HG03378 (cell line): ENCODE data around the gene ANKZF1.

Source experiments
- ATAC-seq: cut with Tn5 transposase; IDR thresholded peaks from one replicate; pipeline ENCODE4 v1.9.1; 2021; ENCODE audit warnings: mild to moderate bottlenecking, moderate library complexity; ENCODE audit not compliant: unreplicated experiment

The ANKZF1 gene

GRCh38 chr2:219279916-219280516 is 50.4 kb downstream of the ANKZF1 start:
- no peak for ATAC-seq

- ATAC-seq = no peak
Measured at GRCh38 chr2:219280651-219281050, 51.0 kb downstream of the ANKZF1 start.

- no peak for ATAC-seq
Measured at GRCh38 chr2:219281588-219281987, 52.0 kb downstream of the ANKZF1 start.

- ATAC-seq = no peak
Measured at GRCh38 chr2:219282375-219282774, 52.8 kb downstream of the ANKZF1 start.

- no peak for ATAC-seq
Measured at GRCh38 chr2:219282943-219283581, 53.5 kb downstream of the ANKZF1 start.

- ATAC-seq = no peak
Measured at GRCh38 chr2:219284501-219285372, 55.1 kb downstream of the ANKZF1 start.

- no peak for ATAC-seq
Measured at GRCh38 chr2:219285373-219285735, 55.7 kb downstream of the ANKZF1 start.

- ATAC-seq = no peak
Measured at GRCh38 chr2:219285894-219286425, 56.4 kb downstream of the ANKZF1 start.
